ENCODE results near the gene MSANTD2.

MSANTD2 gene

GRCh38 chr11:124753205-124753604 is 47.0 kb downstream of the MSANTD2 start:
- no peak for DNase-seq (ENCODE audit: low read depth)

- DNase-seq (ENCODE audit: low read depth): no peak
These were observed 47.6 kb downstream of the MSANTD2 start for GRCh38 chr11:124752471-124753102.

- no peak for DNase-seq (ENCODE audit: low read depth)
These were observed 48.3 kb downstream of the MSANTD2 start, which contains the start of gene VSIG2 for GRCh38 chr11:124751741-124752470. Gene VSIG2 (minus strand): TSS chr11:124752255. CDS start chr11:124752137, 118 bp downstream.

- no peak for DNase-seq (ENCODE audit: low read depth)
These were observed 48.8 kb downstream of the MSANTD2 start for GRCh38 chr11:124751391-124751740.

- no peak for DNase-seq (ENCODE audit: low read depth)
These were observed 50.3 kb downstream of the MSANTD2 start for GRCh38 chr11:124749912-124750311.

GRCh38 chr11:124748481-124749343 is 51.5 kb downstream of the MSANTD2 start:
- no peak for DNase-seq (ENCODE audit: low read depth)

GRCh38 chr11:124748100-124748418 is 52.1 kb downstream of the MSANTD2 start:
- no peak for DNase-seq (ENCODE audit: low read depth)

GRCh38 chr11:124747406-124748099 is 52.7 kb downstream of the MSANTD2 start:
- DNase-seq (ENCODE audit: low read depth): no peak

GRCh38 chr11:124746621-124747243 is 53.5 kb downstream of the MSANTD2 start:
- DNase-seq (ENCODE audit: low read depth): peak; percentile 71

- peak; percentile 30 for DNase-seq (ENCODE audit: low read depth)
These were observed 54.2 kb downstream of the MSANTD2 start for GRCh38 chr11:124745835-124746620.

GRCh38 chr11:124745270-124745834 is 54.9 kb downstream of the MSANTD2 start:
- DNase-seq (ENCODE audit: low read depth): no peak

- no peak for DNase-seq (ENCODE audit: low read depth)
These were observed 57.2 kb downstream of the MSANTD2 start for GRCh38 chr11:124743050-124743449.

GRCh38 chr11:124742555-124742954 is 57.7 kb downstream of the MSANTD2 start:
- no peak for DNase-seq (ENCODE audit: low read depth)

GRCh38 chr11:124740277-124740882 is 59.8 kb downstream of the MSANTD2 start:
- peak; percentile 54 for DNase-seq (ENCODE audit: low read depth)

GRCh38 chr11:124739479-124740276 is 60.5 kb downstream of the MSANTD2 start, which contains the start of gene NRGN:
Gene NRGN (plus strand): TSS chr11:124739942. CDS start chr11:124740085, 143 bp downstream.
- peak; percentile 85 for DNase-seq (ENCODE audit: low read depth)

- no peak for DNase-seq (ENCODE audit: low read depth)
These were observed 61.3 kb downstream of the MSANTD2 start for GRCh38 chr11:124738713-124739478.

- DNase-seq (ENCODE audit: low read depth): no peak
These were observed 62.4 kb downstream of the MSANTD2 start for GRCh38 chr11:124737638-124738305.

GRCh38 chr11:124736736-124737135 is 63.5 kb downstream of the MSANTD2 start:
- DNase-seq (ENCODE audit: low read depth): no peak

Data from activated T-cell treated with anti-CD3 and anti-CD28 coated beads for 48 hours (primary cell).